ENCODE data around the gene SUGCT.

- TF ChIP-seq NFE2L1 (CRISPR knock-in tag; IDR thresholded peaks at IDR 0.05), result no peak
- no peak for TF ChIP-seq E2F4 (CRISPR knock-in tag; IDR thresholded peaks at IDR 0.05; ENCODE audit: borderline replicate concordance, low read depth)
- TF ChIP-seq ERG (CRISPR knock-in tag; IDR thresholded peaks at IDR 0.05), result no peak
- no peak for TF ChIP-seq TCF7 (CRISPR knock-in tag; IDR thresholded peaks at IDR 0.05; ENCODE audit: low read depth)
- no peak for TF ChIP-seq CREB1 (CRISPR knock-in tag; IDR thresholded peaks at IDR 0.05)
Measured at GRCh38 chr7:40621592-40621998, 486.8 kb downstream of the SUGCT start.
